Heart right ventricle (tissue), 16 donors: Measurements from ENCODE around the gene AK2. TPM values are rescaled to one million over a fixed set of nuclear protein-coding genes. Genes with fewer than 3 reads are reported as not detected.
"Not testable (repeated sequence)": the region's sequence is repeated elsewhere in the genome, so short reads cannot be mapped to it uniquely, and the experiment has no call there.

Source experiments
- ATAC-seq, 8 donors: fragments of 200-7000 bp; cut with Tn5 transposase; one replicate each; pipeline ENCODE4 v1.9.1; 2020; ENCODE audit warnings: mild to moderate bottlenecking in 8 of 8, moderate library complexity in 8 of 8, moderate number of reproducible peaks in 1 of 8
- DNase-seq, 2 donors: peaks; one replicate each; pipeline ENCODE4 v3.0.0-alpha.2; 2020
- H3K27ac ChIP-seq, 10 donors: fragments of 200-600 bp; sonication (generic) in 2 of 10; one replicate each; pipeline versions ENCODE4 v1.5.0 to v1.8.0; 2020 to 2022; ENCODE audit warnings: mild to moderate bottlenecking in 3 of 10
- H3K27me3 ChIP-seq, 7 donors: fragments of 200-600 bp; one replicate each; pipeline ENCODE4 v1.8.0; 2021 to 2022; ENCODE audit warnings: mild to moderate bottlenecking in 2 of 7
- H3K36me3 ChIP-seq, 9 donors: fragments of 200-600 bp; sonication (generic) in 1 of 9; one replicate each; pipeline versions ENCODE4 v1.5.0 to v1.8.0; 2020 to 2022; ENCODE audit warnings: mild to moderate bottlenecking in 2 of 9
- H3K4me1 ChIP-seq, 9 donors: fragments of 200-600 bp; sonication (generic) in 1 of 9; one replicate each; pipeline versions ENCODE4 v1.5.0 to v1.8.0; 2020 to 2022; ENCODE audit warnings: mild to moderate bottlenecking in 4 of 9
- H3K4me3 ChIP-seq, 10 donors: fragments of 200-600 bp; sonication (generic) in 2 of 10; one replicate each; pipeline versions ENCODE4 v1.5.0 to v1.8.0; 2020 to 2022; ENCODE audit warnings: mild to moderate bottlenecking in 7 of 10, moderate library complexity in 2 of 10
- H3K9me3 ChIP-seq, 11 donors: fragments of 200-600 bp in 10 of 11; sonication (generic) in 2 of 11; one replicate each; pipeline versions ENCODE4 v1.5.0 to v1.8.0; 2013 to 2022; ENCODE audit warnings: mild to moderate bottlenecking in 2 of 11, control low read depth in 1 of 11, moderate library complexity in 1 of 11
- CTCF ChIP-seq, 9 donors: fragments of 200-600 bp; sonication (generic) in 2 of 9; IDR thresholded peaks; one replicate each; pipeline versions ENCODE4 v1.5.0 to v1.8.0; 2021 to 2022; ENCODE audit warnings: antibody characterized with exemption in 9 of 9, mild to moderate bottlenecking in 5 of 9, moderate library complexity in 1 of 9
- WGBS, 2 donors: extraction: QIAGEN DNeasy Blood & Tissue Kit; methylation state at CpG; one replicate each; pipeline ENCODE4 v1.1.7; 2013; ENCODE audit warnings: inconsistent platforms in 1 of 2; 5-methylcytosine and 5-hydroxymethylcytosine counted together
- intact Hi-C, 10 donors: fragments of 100-400 bp; cut with DNase I; formaldehyde crosslinking; loops; one replicate each; pipeline versions ENCODE4 v1.11.1 to v1.14.2; 2022
- polyA plus RNA-seq, 2 donors: library from polyadenylated mRNA; stranded (reverse); fragments of 200-250 nt; gene quantifications; one replicate each; pipeline ENCODE4 v1.2.3, GENCODE V29; 2013
- total RNA-seq, 10 donors: library from RNA; stranded (reverse); fragmentation: NEBNext Ultra II Directional in 3 of 10; extraction: Animal tissue kit (Norgen Biotek cat#: 25700) in 3 of 10; gene quantifications; one replicate each; pipeline versions ENCODE4 v1.2.1 to v1.2.4, GENCODE V29; 2021 to 2023
- donor health status: Arrhythmogenic right ventricular cardiomyopathy.
- donor health status: ischemic (EF 13 %, LVEDD 7.1; RV severe dilation, severe dysfunction).
- donor health status: healthy with polysubstance abuse.
- donor health status: DM: no; HTN: yes; CAD: no.
- donor health status: DM: no; HTN: no; CAD: no.
- donor health status: ischemic (EF 25% LVEDD 6.9; RV normal size, moderate dysfunction).
- donor health status: ischemic (EF 25% LVEDD 5.7; RV mildly dilated, moderate dysfunction).
- donor health status: healthy.
- donor health status: DM: yes; HTN: yes; CAD: no.
- donor health status: Ischemic cardiomyopathy.
- donor health status: ischemic (EF 35%, LVEDD 5.7; RV mildly dilated, moderate dysfunction).
- donor health status: nonischemic (EF 11% LVEDD 7.7; RV severe dilation, severe dysfunction).
- donor health status: DM: yes; HTN: yes; CAD: no.
- donor health status: PGD.
- donor health status: ischemic (EF 29% LVEDD 5.4; RV normal size, mild dysfunction).
- donor health status: nonischemic (EF 23%, LVEDD 6.1; RV moderate dilation, normal function).

Gene AK2
- total and polyA plus RNA-seq, 12 donors, result 93.3 to 305 (median 118) TPM

- TF ChIP-seq CTCF (IDR thresholded peaks at IDR 0.05), result no peak
- intact Hi-C loops, result loop anchor here in 1 of 10 donors (10.0 kb wide), 1 partner anchor 678 kb away; the partner anchor contains the start of gene BSDC1
- Histone ChIP-seq H3K36me3 (no peaks in the 10 kb centered on the region), H3K4me3 (no peak overlapping the region), H3K4me1 (no peaks in the 10 kb centered on the region), H3K27me3 (no peaks in the 10 kb centered on the region), H3K9me3 (no peaks in the 10 kb centered on the region), H3K27ac (peak overlapping the region in 1 of 10 donors; percentile 43)
- ATAC-seq, result peak in 7 of 8 donors; percentile 34 to 91 (median 76)
- DNase-seq, result peak in 1 of 2 donors; percentile 20
- WGBS, 2 donors, result 48 to 59% methylated on average over 2 of the region's 2 CpGs
These were observed 36.0 kb upstream of the AK2 start for GRCh38 chr1:33072707-33073106.

GRCh38 chr1:33070628-33071027 is 33.9 kb upstream of the AK2 start:
- H3K9me3 ChIP-seq, result peaks cover 0 to 12% (median 4%) of the 10 kb centered on the region in 11 donors
- H3K4me1 ChIP-seq, result no peaks in the 10 kb centered on the region
- WGBS, 2 donors, result 88 to 98% methylated on average over 1 of the region's 1 CpG
- no peaks in the 10 kb centered on the region for H3K27me3 ChIP-seq
- H3K27ac ChIP-seq, result no peak overlapping the region
- no peak for DNase-seq
- intact Hi-C loops, result loop anchor here in 1 of 10 donors (10.0 kb wide), 1 partner anchor 676 kb away; the partner anchor contains the start of gene BSDC1
- ATAC-seq, result no peak
- no peaks in the 10 kb centered on the region for H3K36me3 ChIP-seq
- TF ChIP-seq CTCF (IDR thresholded peaks at IDR 0.05), result no peak
- H3K4me3 ChIP-seq, result no peak overlapping the region

- H3K4me3 ChIP-seq, H3K27ac ChIP-seq, intact Hi-C loops, H3K36me3 ChIP-seq, ATAC-seq, H3K27me3 ChIP-seq, DNase-seq, H3K4me1 ChIP-seq: not testable (repeated sequence)
- 49 to 50% methylated on average over 2 of the region's 2 CpGs for WGBS, 2 donors
- H3K9me3 ChIP-seq, result peaks cover 0 to 37% (median 27%) of the 10 kb centered on the region in 11 donors
These were observed 31.4 kb upstream of the AK2 start for GRCh38 chr1:33068108-33068507.

GRCh38 chr1:33066477-33066876 is 29.8 kb upstream of the AK2 start:
- DNase-seq, intact Hi-C loops, H3K27ac ChIP-seq, ATAC-seq, H3K4me3 ChIP-seq, H3K4me1 ChIP-seq, H3K36me3 ChIP-seq, H3K27me3 ChIP-seq: not testable (repeated sequence)
- H3K9me3 ChIP-seq, result peaks cover 0 to 50% (median 31%) of the 10 kb centered on the region in 11 donors
- 91 to 93% methylated on average over 3 of the region's 3 CpGs for WGBS, 2 donors

- 86 to 87% methylated on average over 10 of the region's 10 CpGs for WGBS, 2 donors
- no peaks in the 10 kb centered on the region for H3K36me3 ChIP-seq
- H3K27me3 ChIP-seq, result no peaks in the 10 kb centered on the region
- intact Hi-C loops, result no loop called here
- H3K27ac ChIP-seq, result no peak overlapping the region
- TF ChIP-seq CTCF (IDR thresholded peaks at IDR 0.05), result no peak
- ATAC-seq (no peak), DNase-seq (no peak)
- peaks cover 0 to 50% (median 31%) of the 10 kb centered on the region in 11 donors for H3K9me3 ChIP-seq
- peaks cover 0 to 10% (median 2%) of the 10 kb centered on the region in 9 donors for H3K4me1 ChIP-seq
- no peak overlapping the region for H3K4me3 ChIP-seq
These were observed 28.6 kb upstream of the AK2 start for GRCh38 chr1:33065301-33065700.

- DNase-seq, result not testable (repeated sequence)
These were observed 27.6 kb upstream of the AK2 start for GRCh38 chr1:33064284-33064683.

More at GRCh38 chr1:33064284-33064683, 27.6 kb upstream of the AK2 start:
- peaks cover 0 to 14% (median 3%) of the 10 kb centered on the region in 9 donors for H3K4me1 ChIP-seq
- intact Hi-C loops, H3K27ac ChIP-seq, H3K27me3 ChIP-seq, H3K36me3 ChIP-seq, H3K4me3 ChIP-seq, ATAC-seq: not testable (repeated sequence)
- peaks cover 0 to 50% (median 31%) of the 10 kb centered on the region in 11 donors for H3K9me3 ChIP-seq
- WGBS, 2 donors, result 88 to 91% methylated on average over 9 of the region's 9 CpGs
